K562 (cell line): Measurements from ENCODE around the gene POU3F1. TPM values are rescaled to one million over a fixed set of nuclear protein-coding genes. Genes with fewer than 3 reads are reported as not detected.

Source experiments
- ATAC-seq: fragments of 200-7000 bp; cut with Tn5 transposase; 3 replicates; pipeline ENCODE4 v1.9.1; 2020; ENCODE audit warnings: moderate library complexity
- BruUV-seq: library from RNA; stranded (reverse); fragments of 400-500 nt; replicated peaks from 2 replicates; lab custom pipeline; 2021; lab: Mats Ljungman, UMichigan
- CTCF ChIA-PET: fragments of 300-600 bp; formaldehyde crosslinking; extraction: SDS; loops from one replicate; lab custom pipeline; 2021; ENCODE audit warnings: low intra/inter-chr PET ratio; lab: Yijun Ruan, JAX
- POLR2A ChIA-PET: fragments of 300-600, 350-650 bp; sonication (Branson Sonifier 250); formaldehyde crosslinking; extraction: SDS; loops from one replicate; lab custom pipeline; 2021; ENCODE audit warnings: antibody characterized with exemption, inconsistent platforms; lab: Yijun Ruan, JAX
- DNase-seq, 4 experiments: peaks; one replicate each; pipeline versions ENCODE4 v3.0.0 to v3.0.0-alpha.2; 2011 to 2018; ENCODE audit warnings: low spot score in 3 of 4, mixed read lengths in 3 of 4; ENCODE audit errors: extremely low read depth in 1 of 4
- FAIRE-seq: peaks from 2 replicates; lab custom pipeline; 2011; peaks lifted over from hg19 to GRCh38; lab: Jason Lieb, UNC
- H2AFZ ChIP-seq: 2 replicates; pipeline ENCODE4 v1.6.0; 2011; ENCODE audit warnings: low read depth, low read length, control low read depth, inconsistent platforms
- H3K27ac ChIP-seq: fragments of 200-600 bp; 3 replicates; pipeline ENCODE4 v1.8.0; 2011; ENCODE audit warnings: low read depth, mild to moderate bottlenecking, control low read depth, inconsistent platforms, low read length, moderate library complexity, mixed read lengths; ENCODE audit errors: extremely low read depth
- H3K27me3 ChIP-seq, 2 experiments: fragments of 300-600 bp in 1 of 2; 2 replicates in 1 of 2; 3 replicates in 1 of 2; pipeline versions ENCODE4 v1.6.0 to v1.8.0; 2011; ENCODE audit warnings: inconsistent platforms in 2 of 2, low read length in 2 of 2, mild to moderate bottlenecking in 1 of 2, mixed read lengths in 1 of 2, moderate library complexity in 1 of 2; ENCODE audit not compliant: control insufficient read depth in 2 of 2, insufficient read depth in 2 of 2
- H3K36me3 ChIP-seq: fragments of 300-600 bp; 3 replicates; pipeline ENCODE4 v1.8.0; 2011; ENCODE audit warnings: mild to moderate bottlenecking, low read length, inconsistent platforms; ENCODE audit not compliant: control insufficient read depth, insufficient read depth
- H3K4me1 ChIP-seq, 2 experiments: fragments of 200-600 bp in 1 of 2; replicated peaks in 1 of 2; 2 replicates in 1 of 2; 3 replicates in 1 of 2; pipeline versions ENCODE4 v1.5.1 to v1.8.0; 2011; ENCODE audit warnings: inconsistent platforms in 2 of 2, low read length in 2 of 2, mild to moderate bottlenecking in 1 of 2, mixed read lengths in 1 of 2, moderate library complexity in 1 of 2; ENCODE audit not compliant: control insufficient read depth in 2 of 2, insufficient read depth in 2 of 2
- H3K4me2 ChIP-seq: 2 replicates; pipeline ENCODE4 v1.6.1; 2011; ENCODE audit warnings: low read length, control low read depth, inconsistent platforms, mixed read lengths; ENCODE audit not compliant: insufficient read depth
- H3K4me3 ChIP-seq: fragments of 200-600 bp; sonication (generic), shearing (Covaris generic); 2 replicates; pipeline ENCODE4 v1.5.1; 2016; ENCODE audit warnings: control low read depth, inconsistent platforms
- H3K79me2 ChIP-seq: fragments of 200-600 bp; 3 replicates; pipeline ENCODE4 v1.8.0; 2011; ENCODE audit warnings: low read length, inconsistent platforms; ENCODE audit not compliant: control insufficient read depth, insufficient read depth
- H3K9ac ChIP-seq, 2 experiments: 2 replicates each; pipeline versions ENCODE4 v1.6.0 to v1.6.1; 2011; ENCODE audit warnings: low read depth in 2 of 2, low read length in 2 of 2, control low read depth in 1 of 2, inconsistent platforms in 1 of 2, mild to moderate bottlenecking in 1 of 2, mixed read lengths in 1 of 2; ENCODE audit not compliant: insufficient read depth in 1 of 2
- H3K9me1 ChIP-seq: one replicate; pipeline ENCODE4 v1.6.0; 2011; ENCODE audit warnings: inconsistent platforms, mild to moderate bottlenecking, low read length, moderate library complexity; ENCODE audit not compliant: control insufficient read depth, insufficient read depth
- H3K9me3 ChIP-seq: replicated peaks from 2 replicates; pipeline ENCODE4 v1.5.1; 2011; ENCODE audit warnings: low read depth, low read length, inconsistent platforms; ENCODE audit not compliant: control insufficient read depth, insufficient read depth
- H4K20me1 ChIP-seq: replicated peaks from 2 replicates; pipeline ENCODE4 v1.6.1; 2011; ENCODE audit warnings: low read length, inconsistent platforms, mixed read lengths; ENCODE audit not compliant: control insufficient read depth, insufficient read depth
- PHB2 ChIP-seq: fragments of 450-650 bp; IDR thresholded peaks from 2 replicates; pipeline ENCODE4 v1.6.1; 2017; ENCODE audit warnings: low read depth
- WGBS: fragments of 100-300 bp; shearing (Covaris generic); methylation state at CpG from one replicate; pipeline ENCODE4 v1.1.6; 2016; ENCODE audit warnings: low coverage, mixed read lengths; ENCODE audit not compliant: insufficient coverage; ENCODE audit errors: missing lambda C conversion rate; 5-methylcytosine and 5-hydroxymethylcytosine counted together
- in situ Hi-C: fragments of 300-500 bp; cut with MboI; formaldehyde crosslinking; loops from 4 replicates; pipeline ENCODE4 v1.15.0; 2018; ENCODE audit warnings: inconsistent platforms, mixed read lengths
- intact Hi-C: fragments of 100-400 bp; cut with micrococcal nuclease; formaldehyde crosslinking; loops from 2 replicates; pipeline ENCODE4 v1.14.2; 2022
- polyA plus RNA-seq, 8 experiments: library from polyadenylated mRNA; depleted of rRNA in 4 of 8; stranded (reverse) in 5 of 8; unstranded in 3 of 8; fragments of >200 nt; fragmentation: Nextera tagmentation in 2 of 8; fragmentation: Illumina TruSeq in 1 of 8; extraction: Ambion mirVana in 2 of 8; extraction: Trizol in 1 of 8; gene quantifications; 2 replicates each; pipeline versions ENCODE4 v1.2.1 to v1.2.3, GENCODE V29; 2011 to 2014; ENCODE audit warnings: inconsistent platforms in 1 of 8, missing spikeins in 1 of 8
- total RNA-seq, 7 experiments: library from RNA; depleted of rRNA in 6 of 7; stranded (reverse); fragments of >200 nt in 6 of 7; fragmentation: Illumina TruSeq in 2 of 7; extraction: Trizol in 2 of 7; gene quantifications; 2 replicates each; pipeline versions ENCODE4 v1.2.1 to v1.2.3, GENCODE V29; 2011 to 2021; ENCODE audit warnings: low replicate concordance in 1 of 7
- TF ChIP-seq, protein P1 (sequence below): fragments of 450-650 bp; IDR thresholded peaks from 2 replicates; pipeline ENCODE4 v1.6.1; 2016

The POU3F1 gene
- total and polyA plus RNA-seq, 9 of the 15 experiments (the other 6 are each of a cell fraction or from before 2014, with no cell fraction given), result 0.09 TPM; not detected in 8

DNA sequence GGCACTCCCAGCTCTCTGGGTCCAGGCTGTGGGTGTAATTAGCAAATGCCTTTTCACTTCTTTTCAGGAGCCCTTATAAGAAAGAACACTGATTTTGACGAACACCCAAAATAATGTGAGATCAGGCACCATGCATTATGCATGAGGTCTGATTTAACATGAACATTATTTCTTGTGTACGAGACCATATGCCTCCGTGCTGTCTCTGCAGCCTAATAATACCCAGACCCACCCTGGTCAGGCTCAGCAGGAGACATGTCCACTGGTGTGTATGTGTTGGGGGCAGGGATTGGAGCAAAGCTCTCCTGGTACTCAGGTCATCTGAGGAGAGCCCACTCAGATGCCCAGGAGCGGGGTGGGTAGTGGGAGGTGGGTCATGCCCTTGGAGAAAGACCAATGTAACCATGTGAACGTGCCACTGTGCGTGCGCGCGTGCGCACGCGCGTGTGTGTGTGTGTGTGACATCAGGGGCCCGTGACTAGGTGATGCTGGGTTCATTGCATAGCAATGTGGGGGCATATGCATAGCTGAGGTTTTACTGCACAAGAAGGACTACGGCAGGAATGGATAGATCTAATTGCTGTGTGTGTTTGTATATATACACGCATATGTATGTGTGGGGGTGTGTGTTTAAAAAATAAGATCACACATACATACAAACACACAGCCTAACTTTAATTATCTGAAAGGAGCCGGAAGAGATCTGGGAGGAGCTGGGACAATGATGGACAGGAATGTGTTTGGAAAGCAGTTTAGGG lies 7.1 kb downstream of the POU3F1 start:
- intact Hi-C loops (loop anchor here (5.0 to 10.0 kb wide), 5 partner anchors 33 to 798 kb away; no protein-coding TSS in a partner anchor), in situ Hi-C loops (loop anchor here (5.0 to 25.0 kb wide), 2 partner anchors 548 to 793 kb away; no protein-coding TSS in a partner anchor)

More for the DNA sequence above, 7.1 kb downstream of the POU3F1 start:
- Histone ChIP-seq H3K27me3 (peaks cover 25 to 40% of the 10 kb centered on the region in 2 experiments; a peak in 4 of 5 replicates), H3K4me1 (peaks cover 9 to 12% of the 10 kb centered on the region in 2 experiments; a peak in 4 of 5 replicates), H3K36me3 (no peaks in the 10 kb centered on the region), H2AFZ (no peak overlapping the region), H3K4me3 (no peak overlapping the region), H3K9me1 (no peaks in the 10 kb centered on the region), H3K79me2 (no peaks in the 10 kb centered on the region), H3K27ac (no peak overlapping the region), H4K20me1 (peaks cover 7% of the 10 kb centered on the region; the same call in 1 of the 2 replicates), H3K9me3 (no peaks in the 10 kb centered on the region), H3K9ac (no peak overlapping the region), H3K4me2 (no peak overlapping the region)
- ChIA-PET POLR2A (interaction anchor here (0.7 to 5.7 kb wide), 3 partner anchors 9 to 12 kb away, joined by 3 to 43 read pairs (median 4); no protein-coding TSS in a partner anchor), CTCF (no interaction called here)
- no TSS peak for BruUV-seq
- WGBS, result 38% methylated on average over 17 of the region's 17 CpGs
- ATAC-seq (no peak), DNase-seq (no peak), FAIRE-seq (no peak)
- TF ChIP-seq, protein P1, sequence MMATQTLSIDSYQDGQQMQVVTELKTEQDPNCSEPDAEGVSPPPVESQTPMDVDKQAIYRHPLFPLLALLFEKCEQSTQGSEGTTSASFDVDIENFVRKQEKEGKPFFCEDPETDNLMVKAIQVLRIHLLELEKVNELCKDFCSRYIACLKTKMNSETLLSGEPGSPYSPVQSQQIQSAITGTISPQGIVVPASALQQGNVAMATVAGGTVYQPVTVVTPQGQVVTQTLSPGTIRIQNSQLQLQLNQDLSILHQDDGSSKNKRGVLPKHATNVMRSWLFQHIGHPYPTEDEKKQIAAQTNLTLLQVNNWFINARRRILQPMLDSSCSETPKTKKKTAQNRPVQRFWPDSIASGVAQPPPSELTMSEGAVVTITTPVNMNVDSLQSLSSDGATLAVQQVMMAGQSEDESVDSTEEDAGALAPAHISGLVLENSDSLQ, result 0 out of 2 replicates have a peak, but pooled peaks have one; percentile 13
- TF ChIP-seq PHB2, result no peak
